IPS DF 19.7 (cell line): ENCODE data around the gene NR1H3.

Experiments used
- DNase-seq: peaks from one replicate; pipeline ENCODE4 v3.0.0-alpha.2; 2013; ENCODE audit warnings: low read depth, low spot score

NR1H3 gene

DNA sequence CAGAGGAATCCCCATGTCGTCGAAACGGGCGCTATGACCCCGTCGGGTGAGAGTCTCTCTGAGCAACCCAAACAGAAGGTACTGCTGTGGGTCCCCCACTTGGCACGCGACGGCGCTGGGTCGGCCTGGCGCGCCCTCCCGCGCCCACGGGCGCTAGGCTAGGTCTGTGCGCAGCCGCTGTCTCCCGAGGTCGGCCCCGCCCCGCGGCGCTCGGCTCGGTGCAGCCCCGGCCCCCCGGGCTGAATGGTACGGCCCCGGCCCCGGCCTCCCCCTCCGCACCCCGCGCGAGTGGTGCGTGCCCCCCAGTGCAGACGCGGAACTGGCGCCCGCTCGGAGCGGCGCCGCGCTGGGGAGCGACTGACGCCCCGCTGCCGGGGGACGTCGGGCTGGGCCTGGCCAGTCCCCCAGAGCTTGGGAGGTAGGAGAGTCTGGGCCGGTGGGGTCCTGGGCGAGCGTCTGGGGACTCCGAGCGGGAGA is 12.1 kb downstream of the NR1H3 start, which contains the start of gene MADD:
MADD (plus strand) TSS at position 305 of the 477 bp plus-strand sequence.
- DNase-seq, result no peak

DNA sequence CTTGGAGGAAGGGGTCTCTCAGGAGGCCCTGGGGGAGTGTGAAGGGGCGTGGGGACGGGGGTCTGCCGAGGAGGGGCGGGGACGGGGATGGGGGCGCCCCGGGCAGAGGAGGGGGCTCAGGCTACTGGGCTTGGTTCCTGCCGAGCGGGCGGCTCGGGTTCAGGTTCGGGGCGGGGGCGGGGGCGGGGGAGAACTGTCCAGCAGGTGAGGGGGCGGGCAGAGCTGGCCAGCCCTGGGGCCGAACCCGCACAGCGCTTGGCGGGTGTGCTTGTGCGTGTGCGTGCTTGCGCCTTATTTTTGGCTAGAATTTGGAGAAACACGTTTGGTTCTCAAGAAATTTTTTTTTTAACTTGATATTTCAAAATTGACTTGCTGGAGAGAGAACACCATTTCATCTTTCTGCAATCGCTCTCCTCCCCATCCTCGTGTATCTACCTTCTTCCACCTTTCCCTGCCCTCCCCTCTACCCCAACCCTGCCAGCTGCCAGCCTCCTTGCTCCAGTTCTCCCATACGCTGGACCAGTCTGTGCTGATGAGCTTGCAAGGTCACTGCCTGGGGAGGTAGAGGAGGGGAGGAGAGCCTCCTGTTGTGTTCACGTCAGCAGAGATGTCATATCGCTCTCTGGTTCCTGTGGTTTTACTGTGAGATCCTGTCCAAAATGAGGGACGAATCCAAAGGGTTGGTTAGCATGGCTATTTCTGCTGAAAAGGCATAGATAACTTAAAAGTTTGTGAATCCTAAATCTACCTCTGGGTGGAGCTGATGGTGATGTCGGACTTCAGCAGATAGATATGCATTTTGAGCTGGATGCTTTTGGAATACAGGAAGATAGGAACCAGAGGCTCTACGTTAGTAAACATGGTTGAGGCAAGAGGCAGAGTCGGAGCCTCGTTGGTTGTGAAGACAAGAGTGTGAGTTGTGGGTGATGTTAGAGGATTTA is 12.8 kb downstream of the NR1H3 start:
- DNase-seq, result no peak

DNA sequence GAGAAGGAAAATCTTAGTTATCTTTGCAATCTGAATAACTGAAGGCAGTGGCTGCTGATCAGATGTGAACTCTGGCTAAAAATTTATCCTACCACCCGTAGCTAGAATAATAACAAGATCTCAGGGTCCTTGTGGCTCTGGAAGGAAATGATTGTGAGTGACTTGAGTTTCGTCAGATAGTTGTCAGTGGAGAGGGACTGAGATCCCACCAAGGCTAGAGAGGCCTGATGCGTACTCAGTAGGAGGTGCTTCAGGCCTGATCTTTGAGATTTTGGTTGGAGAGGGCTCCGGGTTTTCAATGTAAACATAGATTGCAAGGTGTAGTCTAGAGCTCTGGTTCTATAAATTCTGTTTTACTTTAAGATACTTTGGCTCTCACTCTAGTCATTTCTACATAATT is 13.5 kb downstream of the NR1H3 start:
- DNase-seq, result no peak

DNA sequence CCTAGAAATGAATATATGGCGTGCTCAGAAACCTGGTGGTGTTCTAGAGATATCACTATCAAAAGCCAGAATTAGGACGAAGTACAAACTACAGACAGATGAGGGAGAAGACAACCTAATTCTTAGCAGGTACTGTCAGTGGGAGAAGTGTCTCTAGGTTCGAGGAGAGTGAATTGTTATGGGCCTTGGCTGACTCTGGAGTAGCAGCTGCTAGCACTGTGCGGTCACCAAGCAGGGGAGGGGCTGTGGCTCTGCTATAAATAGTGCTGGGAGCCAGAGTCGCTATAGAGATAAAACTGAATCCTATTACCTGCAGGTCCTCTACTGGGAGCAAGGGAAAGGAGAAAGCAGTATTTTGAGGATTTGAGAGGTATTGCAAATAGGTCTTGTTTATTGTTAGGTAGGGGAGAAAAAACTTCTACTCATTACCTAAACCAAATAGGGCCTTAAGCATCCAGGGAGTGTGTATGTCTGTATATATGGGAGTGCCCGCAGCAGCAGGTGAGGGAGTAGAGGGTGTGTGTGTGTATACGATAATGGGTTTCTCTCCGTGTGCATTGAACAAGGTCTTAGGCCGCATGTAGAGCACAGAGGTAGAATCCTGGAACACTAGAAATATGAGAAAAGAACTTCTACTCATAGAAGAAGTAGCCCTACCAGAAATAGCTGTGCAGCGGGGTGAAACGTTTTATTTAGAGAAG is 14.3 kb downstream of the NR1H3 start:
- no peak for DNase-seq

DNA sequence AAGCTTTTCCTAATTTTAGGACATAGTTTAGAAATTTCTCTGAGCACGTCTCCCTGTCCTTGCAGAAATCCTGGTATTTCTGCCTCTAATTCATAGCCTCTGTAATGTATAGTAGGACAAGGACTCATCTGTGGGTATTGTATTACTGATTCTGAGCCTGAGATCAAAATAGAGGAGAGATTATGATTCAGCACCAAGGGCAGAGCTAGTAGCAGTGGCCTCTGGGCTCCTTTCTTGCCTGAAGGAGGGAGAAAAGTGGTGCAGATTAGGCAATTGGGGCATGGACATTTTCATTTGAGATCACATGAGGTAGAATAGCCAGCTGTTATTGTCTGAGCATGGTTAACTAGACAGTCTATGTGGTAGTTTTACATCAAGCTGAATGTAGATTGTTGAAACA is 14.9 kb downstream of the NR1H3 start:
- no peak for DNase-seq

DNA sequence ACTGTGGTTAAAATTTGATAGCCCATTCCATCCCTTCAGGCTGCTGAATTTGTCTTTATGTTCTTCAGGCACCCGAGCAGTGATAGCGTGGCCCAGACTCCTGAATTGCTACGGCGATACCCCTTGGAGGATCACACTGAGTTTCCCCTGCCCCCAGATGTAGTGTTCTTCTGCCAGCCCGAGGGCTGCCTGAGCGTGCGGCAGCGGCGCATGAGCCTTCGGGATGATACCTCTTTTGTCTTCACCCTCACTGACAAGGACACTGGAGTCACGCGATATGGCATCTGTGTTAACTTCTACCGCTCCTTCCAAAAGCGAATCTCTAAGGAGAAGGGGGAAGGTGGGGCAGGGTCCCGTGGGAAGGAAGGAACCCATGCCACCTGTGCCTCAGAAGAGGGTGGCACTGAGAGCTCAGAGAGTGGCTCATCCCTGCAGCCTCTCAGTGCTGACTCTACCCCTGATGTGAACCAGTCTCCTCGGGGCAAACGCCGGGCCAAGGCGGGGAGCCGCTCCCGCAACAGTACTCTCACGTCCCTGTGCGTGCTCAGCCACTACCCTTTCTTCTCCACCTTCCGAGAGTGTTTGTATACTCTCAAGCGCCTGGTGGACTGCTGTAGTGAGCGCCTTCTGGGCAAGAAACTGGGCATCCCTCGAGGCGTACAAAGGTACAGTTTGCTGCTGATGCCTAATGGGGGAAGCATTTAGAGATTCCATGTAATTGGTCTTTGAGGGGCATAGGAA is 16.9 kb downstream of the NR1H3 start:
- DNase-seq, result no peak

DNA sequence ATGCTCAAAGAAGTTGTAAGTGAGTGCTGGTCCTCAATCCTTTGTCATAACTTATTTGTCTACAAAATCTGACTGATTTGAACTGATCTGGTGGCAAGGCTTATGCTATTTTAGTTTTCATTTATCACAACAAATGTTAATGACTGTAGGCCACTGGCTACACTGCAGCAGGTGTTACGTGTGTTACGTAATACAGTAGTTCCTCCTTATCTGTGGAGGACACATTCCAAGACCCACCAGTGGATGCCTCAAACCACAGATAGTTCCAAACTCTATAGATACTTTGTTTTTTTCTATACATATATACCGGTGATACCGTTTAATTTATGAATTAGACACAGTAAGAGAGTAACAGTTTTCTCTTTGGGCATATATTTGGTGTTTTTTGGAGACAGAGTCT is 19.1 kb downstream of the NR1H3 start:
- DNase-seq, result no peak

DNA sequence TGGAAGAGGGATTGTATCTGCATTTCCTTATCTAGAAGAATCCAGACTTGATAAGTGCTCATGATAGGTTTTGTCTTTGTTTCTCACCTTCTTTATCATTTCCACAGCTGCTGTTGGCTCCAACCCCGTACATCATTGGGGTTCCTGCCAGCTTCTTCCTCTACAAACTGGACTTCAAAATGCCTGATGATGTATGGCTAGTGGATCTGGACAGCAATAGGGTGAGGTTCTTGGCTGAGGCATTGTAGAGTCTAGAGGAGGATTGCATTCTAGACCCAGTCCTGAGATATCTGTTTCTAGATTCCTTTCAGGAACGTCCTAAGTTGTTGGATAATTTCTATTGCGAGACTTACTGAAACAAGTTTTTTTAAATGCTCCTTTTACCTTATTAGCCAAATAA is 20.3 kb downstream of the NR1H3 start:
- DNase-seq, result no peak

DNA sequence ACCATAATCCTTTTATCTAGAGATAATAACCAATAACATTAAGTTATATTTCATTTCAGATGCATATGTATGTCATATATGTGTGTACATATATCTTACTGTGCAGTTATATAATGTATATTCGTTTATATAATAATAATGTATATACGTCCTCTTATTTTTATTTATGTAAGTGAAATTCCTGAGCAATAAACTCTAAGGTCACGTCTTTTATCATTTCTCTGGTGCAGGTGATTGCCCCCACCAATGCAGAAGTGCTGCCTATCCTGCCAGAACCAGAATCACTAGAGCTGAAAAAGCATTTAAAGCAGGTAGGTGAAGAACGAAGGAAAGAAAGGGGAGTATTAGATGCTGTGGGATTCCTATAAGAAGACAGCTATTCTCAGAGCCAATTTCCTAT is 21.0 kb downstream of the NR1H3 start:
- no peak for DNase-seq

DNA sequence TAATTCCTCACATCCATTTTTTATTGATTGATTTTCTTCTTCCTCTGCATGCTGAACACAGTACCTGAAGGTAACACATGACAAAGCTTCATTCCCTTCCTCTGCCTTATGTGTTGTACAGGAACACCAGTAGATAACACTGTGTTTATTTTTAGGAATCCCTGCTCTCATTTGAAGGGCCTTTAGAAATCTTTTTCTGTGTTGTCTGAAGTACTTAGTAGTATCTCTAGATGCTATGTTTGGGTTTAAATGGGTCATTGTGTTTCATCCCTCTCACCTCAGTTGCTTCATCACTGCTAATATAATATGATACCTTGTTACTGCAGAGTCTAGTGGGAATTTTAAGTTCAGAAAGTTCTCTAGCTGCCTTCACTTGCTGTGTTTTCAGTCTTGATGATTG is 22.3 kb downstream of the NR1H3 start:
- DNase-seq, result no peak

DNA sequence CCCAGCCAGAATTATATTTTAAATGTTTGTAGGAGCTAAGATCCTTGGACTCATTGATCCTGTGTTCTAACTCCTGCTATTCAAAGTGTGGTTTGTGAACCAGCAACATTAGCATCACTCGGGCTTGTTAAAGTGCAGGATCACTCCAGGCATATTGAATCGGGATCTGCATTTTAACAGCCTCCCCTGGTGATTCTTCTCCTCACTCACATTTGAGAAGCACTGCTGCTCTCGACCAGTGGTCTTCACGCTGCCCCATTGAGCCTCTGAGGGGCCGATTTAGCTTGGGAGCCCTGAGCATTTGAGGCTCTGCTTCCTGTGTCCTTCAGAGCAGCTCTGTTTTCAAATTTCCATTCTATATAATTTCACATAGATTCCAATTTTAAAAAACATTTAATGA is 23.1 kb downstream of the NR1H3 start:
- no peak for DNase-seq

DNA sequence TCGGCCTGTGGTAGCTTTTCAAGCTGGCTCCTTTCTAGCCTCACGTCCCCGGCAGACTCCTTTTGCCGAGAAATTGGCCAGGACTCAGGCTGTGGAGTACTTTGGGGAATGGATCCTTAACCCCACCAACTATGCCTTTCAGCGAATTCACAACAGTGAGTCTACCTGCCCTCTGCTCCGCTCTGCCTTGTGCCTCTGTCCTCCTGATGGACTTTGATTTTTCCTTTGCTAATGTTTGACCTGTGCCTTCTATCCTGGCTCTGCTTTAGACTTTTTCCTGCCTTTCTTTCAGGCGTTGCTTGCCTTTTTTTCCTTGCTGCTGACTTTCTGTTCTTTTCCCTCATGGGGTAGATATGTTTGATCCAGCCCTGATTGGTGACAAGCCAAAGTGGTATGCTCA is 24.7 kb downstream of the NR1H3 start:
- no peak for DNase-seq

DNA sequence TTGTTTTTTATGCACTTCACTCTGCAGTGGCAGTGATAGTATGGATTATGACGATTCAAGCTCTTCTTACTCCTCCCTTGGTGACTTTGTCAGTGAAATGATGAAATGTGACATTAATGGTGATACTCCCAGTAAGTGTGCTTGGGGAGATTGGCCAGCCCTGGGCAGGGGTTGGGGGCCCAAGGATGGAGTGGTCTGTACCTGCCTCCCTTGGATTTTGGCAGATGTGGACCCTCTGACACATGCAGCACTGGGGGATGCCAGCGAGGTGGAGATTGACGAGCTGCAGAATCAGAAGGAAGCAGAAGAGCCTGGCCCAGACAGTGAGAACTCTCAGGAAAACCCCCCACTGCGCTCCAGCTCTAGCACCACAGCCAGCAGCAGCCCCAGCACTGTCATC is 26.4 kb downstream of the NR1H3 start:
- no peak for DNase-seq

DNA sequence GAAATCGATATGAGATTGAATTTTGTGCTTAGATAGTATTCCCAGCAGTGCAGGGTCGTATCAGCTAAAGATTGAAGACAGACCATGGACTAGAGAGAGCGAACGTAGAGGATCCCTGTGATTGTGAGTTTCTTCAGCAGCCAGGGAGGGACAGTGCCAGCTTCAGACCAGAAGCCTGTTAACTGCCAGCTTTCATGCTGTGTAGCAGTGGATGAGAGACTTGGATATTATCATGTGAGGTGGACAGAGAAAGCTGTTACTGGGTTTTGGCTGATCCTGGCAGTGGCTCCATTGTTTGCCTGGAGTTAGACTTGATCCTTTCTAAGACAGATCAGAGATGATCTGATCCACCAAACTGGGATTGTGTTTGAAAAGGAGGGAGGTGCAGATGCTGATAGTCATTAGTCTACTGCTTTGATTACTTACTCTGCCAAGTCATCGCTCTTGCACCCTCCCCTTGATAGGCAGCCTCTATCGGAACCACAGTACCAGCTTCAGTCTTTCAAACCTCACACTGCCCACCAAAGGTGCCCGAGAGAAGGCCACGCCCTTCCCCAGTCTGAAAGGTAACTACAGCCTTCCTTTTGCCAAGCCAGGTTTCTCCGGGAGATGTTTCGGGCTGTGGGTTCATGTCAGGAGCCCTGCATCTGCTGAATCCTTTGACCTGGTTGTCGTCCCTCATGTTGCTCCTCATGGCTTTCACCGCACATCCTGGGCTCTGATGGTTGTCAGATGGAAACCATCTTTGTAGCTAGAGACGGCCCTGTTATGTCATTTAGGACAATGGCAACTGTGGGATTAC is 28.4 kb downstream of the NR1H3 start:
- DNase-seq, result no peak

DNA sequence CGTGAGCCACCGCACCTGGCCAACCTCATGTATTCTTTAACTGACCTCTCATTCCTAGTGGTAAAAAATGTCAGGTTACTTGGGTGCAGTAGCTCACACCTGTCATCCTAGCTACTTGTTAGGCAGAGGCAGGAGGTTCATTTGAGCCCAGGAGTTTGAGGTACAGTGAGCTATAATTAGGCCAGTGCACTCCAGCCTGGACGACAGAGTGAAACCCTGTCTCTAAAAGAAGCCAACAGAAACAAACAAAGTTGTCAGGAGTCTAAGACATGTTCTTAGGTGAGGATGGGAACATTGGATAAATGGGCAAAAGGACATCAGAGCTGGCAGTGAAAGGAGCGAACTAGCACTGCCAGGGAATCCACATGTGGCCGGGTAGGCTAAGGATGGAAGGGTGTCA is 30.3 kb downstream of the NR1H3 start:
- DNase-seq, result no peak

DNA sequence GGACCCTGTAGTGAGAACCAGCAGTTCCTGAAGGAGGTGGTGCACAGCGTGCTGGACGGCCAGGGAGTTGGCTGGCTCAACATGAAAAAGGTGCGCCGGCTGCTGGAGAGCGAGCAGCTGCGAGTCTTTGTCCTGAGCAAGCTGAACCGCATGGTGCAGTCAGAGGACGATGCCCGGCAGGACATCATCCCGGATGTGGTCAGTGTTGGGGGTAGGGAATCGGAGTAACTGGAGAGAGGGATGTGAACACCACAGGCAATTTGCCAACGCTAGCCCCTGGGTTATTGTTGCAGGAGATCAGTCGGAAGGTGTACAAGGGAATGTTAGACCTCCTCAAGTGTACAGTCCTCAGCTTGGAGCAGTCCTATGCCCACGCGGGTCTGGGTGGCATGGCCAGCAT is 32.1 kb downstream of the NR1H3 start:
- no peak for DNase-seq

DNA sequence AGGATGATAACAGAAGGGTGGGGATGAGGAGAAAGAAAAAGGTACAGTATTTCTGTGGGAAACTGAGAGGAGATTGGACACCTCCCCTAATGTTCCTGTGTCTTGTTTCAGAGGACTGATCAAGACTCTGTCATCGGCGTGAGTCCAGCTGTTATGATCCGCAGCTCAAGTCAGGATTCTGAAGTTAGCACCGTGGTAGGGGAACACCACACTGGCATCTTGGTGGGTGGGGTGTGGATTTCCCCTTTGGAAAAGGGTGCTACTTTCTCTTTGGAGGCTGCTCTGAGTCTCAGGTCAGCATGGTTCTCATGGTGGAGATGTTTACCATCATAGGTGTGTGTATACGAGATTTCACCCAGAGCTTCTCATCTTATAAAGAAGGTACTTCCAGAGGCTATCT is 37.6 kb downstream of the NR1H3 start:
- no peak for DNase-seq

DNA sequence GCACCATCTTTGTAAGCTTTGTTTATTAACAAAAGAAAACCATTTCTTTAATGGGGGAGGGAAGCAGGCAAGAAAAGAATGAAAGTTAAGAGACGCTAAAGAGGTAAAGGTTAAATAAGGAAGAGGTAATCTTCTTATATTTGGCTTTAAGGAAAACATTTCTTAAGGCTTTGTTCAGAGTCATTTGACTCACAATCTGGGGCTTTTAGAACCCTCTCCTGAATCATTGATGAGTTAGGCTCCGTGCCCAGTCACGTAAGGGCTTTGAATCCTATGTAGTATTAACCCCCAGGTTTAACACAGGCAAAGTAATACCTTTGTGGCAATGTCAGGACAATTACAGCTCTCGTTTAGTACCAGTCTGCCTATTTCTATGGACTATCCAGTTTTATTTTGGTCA is 38.2 kb downstream of the NR1H3 start:
- no peak for DNase-seq

DNA sequence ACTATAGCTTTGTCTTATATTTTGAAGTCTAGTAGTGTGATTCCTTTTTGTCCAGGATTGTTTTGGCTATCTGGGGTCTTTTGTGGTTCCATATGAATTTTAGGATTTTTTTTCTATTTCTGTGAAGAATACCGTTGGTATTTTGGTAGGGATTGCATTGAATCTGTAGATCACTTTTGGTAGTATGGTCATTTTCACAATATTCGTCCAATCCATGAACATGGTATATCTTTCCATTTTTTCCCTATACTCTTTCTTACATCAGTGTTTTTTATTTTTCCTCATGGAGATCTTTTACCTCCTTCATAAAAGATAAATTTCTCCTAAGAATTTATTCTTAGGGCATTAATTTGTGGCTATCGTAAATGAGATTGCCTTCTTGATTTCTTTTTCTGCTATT is 41.3 kb downstream of the NR1H3 start:
- DNase-seq, result no peak

DNA sequence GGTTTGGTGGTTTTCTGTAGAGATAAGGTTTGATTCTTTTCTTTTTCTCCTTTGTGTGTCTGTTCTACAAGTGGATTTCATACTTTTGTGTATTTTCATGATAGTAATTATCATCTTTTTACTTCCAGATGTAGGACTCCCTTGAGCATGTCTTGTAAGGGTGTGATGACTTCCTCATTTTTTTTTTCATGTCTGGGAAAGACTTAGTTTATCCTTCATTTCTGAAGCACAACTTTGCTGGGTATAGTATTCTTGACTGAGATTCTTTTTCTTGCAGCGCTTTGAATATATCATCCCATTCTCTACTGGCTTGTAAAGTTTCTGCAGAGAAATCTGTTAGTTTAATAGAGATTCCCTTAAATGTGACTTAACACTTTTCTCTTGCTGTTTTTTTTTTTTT is 45.1 kb downstream of the NR1H3 start:
- no peak for DNase-seq

DNA sequence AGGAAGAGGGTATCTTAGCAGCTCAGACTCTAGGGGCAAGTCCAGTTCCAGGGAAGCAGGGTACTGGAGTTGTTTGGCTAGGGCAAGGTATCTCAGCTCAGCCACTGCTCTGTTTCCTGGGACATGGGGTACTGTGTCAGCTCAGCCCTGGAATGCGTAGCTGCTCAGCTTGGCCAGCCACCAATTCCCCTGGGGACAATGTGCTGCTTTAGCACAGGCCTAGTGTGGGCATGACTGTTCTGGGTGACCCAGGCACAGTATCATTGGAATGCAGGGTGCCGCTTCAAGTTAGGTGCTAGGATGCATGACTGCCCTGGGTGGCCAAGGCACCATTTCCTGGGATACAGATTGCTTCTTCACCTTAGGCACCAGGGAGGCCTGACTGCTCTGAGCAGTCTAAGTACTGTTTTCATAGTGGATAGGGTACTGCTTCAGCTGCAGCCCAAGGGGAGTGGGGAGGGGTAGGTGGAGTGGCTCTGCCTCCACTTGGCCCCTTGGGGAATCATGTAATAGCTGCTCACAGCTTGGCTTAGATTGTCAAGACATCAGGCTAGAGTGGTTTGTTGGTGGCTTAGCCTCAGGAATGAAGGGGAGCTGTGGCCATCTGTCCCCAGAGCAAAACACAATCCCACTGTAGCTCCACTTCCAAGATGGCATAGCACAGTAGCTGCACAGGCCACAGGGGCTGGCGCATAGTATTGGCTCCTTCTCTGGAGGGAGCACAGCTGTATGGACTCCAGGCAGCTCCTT is 48.1 kb downstream of the NR1H3 start:
- no peak for DNase-seq
